Sigmoid colon (tissue), 7 donors: Measurements from ENCODE around the gene SLC1A3. TPM values are rescaled to one million over a fixed set of nuclear protein-coding genes. Genes with fewer than 3 reads are reported as not detected.
A peak's percentile ranks its signal among the peaks of the same experiment; 100 is the strongest.

Experiments
- DNase-seq: peaks from one replicate; pipeline ENCODE4 v3.0.0-alpha.2; 2019
- H3K27ac ChIP-seq, 4 donors: fragments of 200-600 bp; sonication (generic); one replicate each; pipeline ENCODE4 v1.5.1; 2016 to 2019; ENCODE audit warnings: mild to moderate bottlenecking in 1 of 4
- H3K27me3 ChIP-seq, 3 donors: fragments of 200-600 bp; sonication (generic); one replicate each; pipeline ENCODE4 v1.5.1; 2019; ENCODE audit warnings: mild to moderate bottlenecking in 1 of 3
- H3K36me3 ChIP-seq, 4 donors: fragments of 200-600 bp; sonication (generic); one replicate each; pipeline ENCODE4 v1.5.1; 2016 to 2019
- H3K4me1 ChIP-seq, 4 donors: fragments of 200-600 bp; sonication (generic); one replicate each; pipeline ENCODE4 v1.5.1; 2017 to 2019
- H3K4me3 ChIP-seq, 4 donors: fragments of 200-600 bp; sonication (generic); one replicate each; pipeline ENCODE4 v1.5.1; 2017 to 2019; ENCODE audit warnings: mild to moderate bottlenecking in 2 of 4, moderate library complexity in 1 of 4
- H3K9me3 ChIP-seq, 4 donors: fragments of 200-600 bp in 3 of 4; sonication (generic) in 3 of 4; one replicate each; pipeline versions ENCODE4 v1.5.1 to v1.6.1; 2013 to 2019
- EP300 ChIP-seq, 4 donors: sonication (generic); formaldehyde crosslinking; IDR thresholded peaks; one replicate each; pipeline ENCODE4 v1.6.1; 2017; ENCODE audit warnings: antibody characterized with exemption in 4 of 4
- POLR2A ChIP-seq, 2 donors: fragments of 450-650 bp; IDR thresholded peaks; one replicate each; pipeline ENCODE4 v1.6.1; 2016; ENCODE audit warnings: antibody characterized with exemption in 2 of 2, mild to moderate bottlenecking in 2 of 2, moderate library complexity in 2 of 2
- POLR2AphosphoS5 ChIP-seq, 4 donors: sonication (generic); formaldehyde crosslinking; IDR thresholded peaks; one replicate each; pipeline ENCODE4 v1.6.1; 2017; ENCODE audit warnings: antibody characterized with exemption in 4 of 4
- WGBS, 2 donors: extraction: QIAGEN DNeasy Blood & Tissue Kit; methylation state at CpG; one replicate each; pipeline ENCODE4 v1.1.7; 2013; 5-methylcytosine and 5-hydroxymethylcytosine counted together
- intact Hi-C: fragments of 100-400 bp; cut with DNase I; formaldehyde crosslinking; loops from one replicate; pipeline ENCODE4 v1.15.1; 2023
- polyA plus RNA-seq, 3 donors: library from polyadenylated mRNA; stranded (reverse); fragments of 200-250 nt; gene quantifications; one replicate each; pipeline ENCODE4 v1.2.3, GENCODE V29; 2013
- total RNA-seq, 4 donors: library from RNA; depleted of rRNA; stranded (reverse); fragments of >200 nt; gene quantifications; one replicate each; pipeline ENCODE4 v1.1.0, GENCODE V29; 2016
- TF ChIP-seq, protein P1 (sequence below), 4 experiments: fragments of 450-650 bp in 3 of 4; fragments of 200-600 bp in 1 of 4; IDR thresholded peaks; one replicate each; pipeline ENCODE4 v1.5.1; 2016 to 2019; ENCODE audit warnings: antibody characterized with exemption in 4 of 4, mild to moderate bottlenecking in 3 of 4, moderate library complexity in 2 of 4
- donor health status: healthy with polysubstance abuse.
- donor health status: Bipolar disorder and iron deficiency.
- donor health status: healthy.

SLC1A3 gene
- total and polyA plus RNA-seq, 7 donors: 1.8 to 23.6 (median 16.8) TPM

- WGBS, 2 donors: 85 to 90% methylated on average over 6 of the region's 6 CpGs
These were observed 82.3 kb downstream of the SLC1A3 start for GRCh38 chr5:36688722-36689121.

DNA sequence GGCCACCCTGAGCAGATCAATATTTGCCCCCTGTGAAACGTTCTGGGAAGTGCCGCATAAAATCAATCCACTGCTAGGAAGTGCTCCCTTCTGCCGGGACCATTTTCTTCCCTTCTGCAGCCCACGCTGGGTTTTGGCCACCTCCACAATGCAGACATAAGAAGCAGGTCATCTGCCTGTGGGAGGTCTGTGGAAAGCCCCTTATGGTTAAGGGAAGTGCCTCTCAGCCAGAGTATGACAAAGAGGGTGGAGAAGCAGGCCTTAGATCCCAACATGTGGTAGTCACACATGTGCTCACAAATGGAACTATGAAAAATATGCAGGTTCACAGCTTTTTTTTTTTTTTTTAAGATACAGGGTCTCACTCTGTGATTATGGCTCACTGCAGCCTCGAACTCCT is 82.8 kb downstream of the SLC1A3 start:
- peak overlapping the region in 1 of 4 donors; percentile 76 for H3K27ac ChIP-seq
- no peaks in the 10 kb centered on the region for H3K36me3 ChIP-seq
- WGBS, 2 donors: 85 to 88% methylated on average over 5 of the region's 5 CpGs
- peaks cover 0 to 10% (median 0%) of the 10 kb centered on the region in 3 donors for H3K27me3 ChIP-seq
- H3K9me3 ChIP-seq: no peaks in the 10 kb centered on the region
- H3K4me3 ChIP-seq: no peak overlapping the region
- TF ChIP-seq, protein P1, sequence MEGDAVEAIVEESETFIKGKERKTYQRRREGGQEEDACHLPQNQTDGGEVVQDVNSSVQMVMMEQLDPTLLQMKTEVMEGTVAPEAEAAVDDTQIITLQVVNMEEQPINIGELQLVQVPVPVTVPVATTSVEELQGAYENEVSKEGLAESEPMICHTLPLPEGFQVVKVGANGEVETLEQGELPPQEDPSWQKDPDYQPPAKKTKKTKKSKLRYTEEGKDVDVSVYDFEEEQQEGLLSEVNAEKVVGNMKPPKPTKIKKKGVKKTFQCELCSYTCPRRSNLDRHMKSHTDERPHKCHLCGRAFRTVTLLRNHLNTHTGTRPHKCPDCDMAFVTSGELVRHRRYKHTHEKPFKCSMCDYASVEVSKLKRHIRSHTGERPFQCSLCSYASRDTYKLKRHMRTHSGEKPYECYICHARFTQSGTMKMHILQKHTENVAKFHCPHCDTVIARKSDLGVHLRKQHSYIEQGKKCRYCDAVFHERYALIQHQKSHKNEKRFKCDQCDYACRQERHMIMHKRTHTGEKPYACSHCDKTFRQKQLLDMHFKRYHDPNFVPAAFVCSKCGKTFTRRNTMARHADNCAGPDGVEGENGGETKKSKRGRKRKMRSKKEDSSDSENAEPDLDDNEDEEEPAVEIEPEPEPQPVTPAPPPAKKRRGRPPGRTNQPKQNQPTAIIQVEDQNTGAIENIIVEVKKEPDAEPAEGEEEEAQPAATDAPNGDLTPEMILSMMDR (IDR thresholded peaks at IDR 0.05): no peak
- TF ChIP-seq EP300 (IDR thresholded peaks at IDR 0.05) (no peak), POLR2A (IDR thresholded peaks at IDR 0.05) (no peak), POLR2AphosphoS5 (IDR thresholded peaks at IDR 0.05) (no peak)
- H3K4me1 ChIP-seq: peaks cover 0 to 16% (median 4%) of the 10 kb centered on the region in 4 donors
- no peak for DNase-seq
- intact Hi-C loops: no loop called here

More at GRCh38 chr5:36688722-36689121, 82.3 kb downstream of the SLC1A3 start:
- H3K4me1 ChIP-seq: peaks cover 0 to 16% (median 4%) of the 10 kb centered on the region in 4 donors
- DNase-seq: no peak
- intact Hi-C loops: no loop called here
- H3K27ac ChIP-seq: no peak overlapping the region
- H3K9me3 ChIP-seq: no peaks in the 10 kb centered on the region
- H3K27me3 ChIP-seq: peaks cover 0 to 10% (median 0%) of the 10 kb centered on the region in 3 donors
- no peak for TF ChIP-seq POLR2AphosphoS5 (IDR thresholded peaks at IDR 0.05)
- no peak for TF ChIP-seq POLR2A (IDR thresholded peaks at IDR 0.05)
- no peak for TF ChIP-seq EP300 (IDR thresholded peaks at IDR 0.05)
- TF ChIP-seq, protein P1 (IDR thresholded peaks at IDR 0.05): no peak
- H3K4me3 ChIP-seq: no peak overlapping the region
- no peaks in the 10 kb centered on the region for H3K36me3 ChIP-seq

DNA sequence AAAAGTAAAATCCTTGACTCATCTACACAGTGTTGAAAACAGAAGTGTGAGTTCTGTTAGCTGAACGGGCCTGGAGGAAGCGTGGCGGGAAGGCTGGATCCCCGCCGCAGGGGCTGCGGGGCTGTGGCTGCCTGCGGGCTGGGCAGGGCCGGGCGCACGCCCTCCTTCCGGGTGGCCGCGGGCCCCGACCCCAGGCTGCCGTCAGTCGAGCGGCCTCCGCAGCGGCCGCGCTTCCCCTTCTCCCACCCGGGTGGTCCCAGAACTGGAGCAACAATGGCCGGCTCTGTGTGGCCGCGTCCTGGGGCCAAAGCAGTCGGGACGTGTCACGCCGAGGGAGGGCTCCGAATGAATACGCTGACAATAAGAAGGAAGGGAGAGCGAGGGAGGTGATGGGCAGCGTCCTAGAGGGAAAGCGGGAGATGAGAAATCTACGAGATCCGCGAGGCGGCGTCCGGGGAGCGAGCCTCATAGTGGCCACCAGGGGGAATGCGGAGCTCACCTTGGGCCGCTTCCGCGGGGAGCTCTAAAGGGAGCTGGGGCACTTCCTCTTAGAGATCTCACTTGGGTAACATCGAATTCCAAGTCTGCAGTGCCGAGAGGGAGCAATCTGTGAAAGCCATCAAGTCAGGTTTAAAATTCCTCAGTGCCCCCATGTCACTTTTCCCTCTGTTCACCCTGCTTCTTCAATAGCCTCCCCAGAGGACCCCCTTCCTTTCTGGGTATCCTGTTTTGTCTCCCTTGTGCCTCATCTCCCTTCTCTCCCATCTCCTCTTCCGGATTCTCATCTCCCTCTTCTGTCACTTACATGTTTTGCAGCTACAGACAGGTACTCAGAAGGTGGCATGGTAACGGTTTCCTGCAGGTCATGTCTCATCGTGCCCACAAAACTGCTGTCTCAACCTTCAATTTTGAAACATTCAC is 83.9 kb downstream of the SLC1A3 start:
- peaks cover 0 to 10% (median 0%) of the 10 kb centered on the region in 3 donors for H3K27me3 ChIP-seq
- 2 to 4% methylated on average over 50 of the region's 50 CpGs for WGBS, 2 donors
- H3K4me3 ChIP-seq: peak overlapping the region; percentile 44 to 65 (median 56)
- TF ChIP-seq, protein P1 (IDR thresholded peaks at IDR 0.05): peak; percentile 54 to 81 (median 72)
- TF ChIP-seq POLR2A (IDR thresholded peaks at IDR 0.05) (no peak), EP300 (IDR thresholded peaks at IDR 0.05) (no peak), POLR2AphosphoS5 (IDR thresholded peaks at IDR 0.05) (peak in 3 of 4 donors; percentile 17 to 31 (median 24))
- H3K27ac ChIP-seq: peak overlapping the region; percentile 64 to 78 (median 72)
- no peaks in the 10 kb centered on the region for H3K9me3 ChIP-seq
- H3K4me1 ChIP-seq: peaks cover 0 to 16% (median 4%) of the 10 kb centered on the region in 4 donors
- intact Hi-C loops: loop anchor here (5.0 to 10.0 kb wide), 2 partner anchors 183 to 516 kb away; no protein-coding TSS in a partner anchor
- peak; percentile 91 for DNase-seq
- no peaks in the 10 kb centered on the region for H3K36me3 ChIP-seq

DNA sequence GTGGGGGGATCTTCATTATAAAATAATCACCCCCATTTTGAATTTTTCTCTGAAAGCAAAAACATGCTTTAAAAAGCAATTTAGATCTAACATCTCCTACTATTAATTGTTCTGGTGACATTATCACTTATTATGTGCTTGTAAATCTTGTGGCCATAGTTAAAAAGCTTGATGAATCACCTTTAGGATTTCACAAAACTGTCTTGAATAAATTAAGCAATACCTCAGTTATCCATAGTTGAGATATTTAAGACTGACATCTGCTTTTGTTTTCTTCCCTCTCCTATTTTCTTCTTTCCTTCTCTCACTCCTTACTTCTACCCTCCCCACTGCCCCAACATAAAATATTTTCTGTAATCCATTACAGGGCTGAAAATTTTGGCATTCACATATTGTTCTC is 84.8 kb downstream of the SLC1A3 start:
- no peaks in the 10 kb centered on the region for H3K9me3 ChIP-seq
- no peak overlapping the region for H3K4me3 ChIP-seq
- H3K27ac ChIP-seq: peak overlapping the region in 2 of 4 donors; percentile 11 to 76
- H3K27me3 ChIP-seq: peaks cover 0 to 10% (median 0%) of the 10 kb centered on the region in 3 donors
- DNase-seq: no peak
- TF ChIP-seq POLR2AphosphoS5 (IDR thresholded peaks at IDR 0.05) (no peak), POLR2A (IDR thresholded peaks at IDR 0.05) (no peak), EP300 (IDR thresholded peaks at IDR 0.05) (no peak)
- TF ChIP-seq, protein P1 (IDR thresholded peaks at IDR 0.05): no peak
- peaks cover 0 to 16% (median 4%) of the 10 kb centered on the region in 4 donors for H3K4me1 ChIP-seq
- intact Hi-C loops: loop anchor here (5.0 to 10.0 kb wide), 2 partner anchors 184 to 516 kb away; no protein-coding TSS in a partner anchor
- no peaks in the 10 kb centered on the region for H3K36me3 ChIP-seq
